Measurements from ENCODE around the gene RANBP3L.

DNA sequence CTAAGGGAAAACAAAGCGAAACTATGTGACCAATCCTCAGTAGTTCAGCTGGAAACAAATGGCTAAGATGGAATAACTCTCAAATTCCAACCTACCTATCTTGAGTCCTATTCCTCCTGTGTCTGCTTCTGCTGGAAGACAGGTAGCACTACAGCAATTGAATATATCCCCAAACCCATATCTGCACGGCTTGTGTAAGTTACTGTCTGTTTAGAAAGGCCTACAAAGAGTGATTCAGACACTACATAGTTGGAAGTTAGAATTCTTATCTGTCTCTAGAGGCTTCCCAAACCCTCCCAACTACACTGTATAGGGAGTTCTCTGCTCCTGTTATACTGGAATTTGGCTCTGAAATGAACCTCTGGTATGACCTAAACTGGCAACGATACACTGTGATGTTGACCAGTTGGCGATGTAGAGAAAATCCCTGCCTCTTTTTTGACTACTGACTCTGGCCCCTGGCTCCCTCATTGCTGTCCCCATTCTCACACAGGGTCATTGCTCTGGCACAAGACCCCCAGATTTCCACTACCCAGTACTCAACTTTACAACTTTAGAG lies 37.4 kb downstream of the RANBP3L start:
- TF ChIP-seq, protein P1, sequence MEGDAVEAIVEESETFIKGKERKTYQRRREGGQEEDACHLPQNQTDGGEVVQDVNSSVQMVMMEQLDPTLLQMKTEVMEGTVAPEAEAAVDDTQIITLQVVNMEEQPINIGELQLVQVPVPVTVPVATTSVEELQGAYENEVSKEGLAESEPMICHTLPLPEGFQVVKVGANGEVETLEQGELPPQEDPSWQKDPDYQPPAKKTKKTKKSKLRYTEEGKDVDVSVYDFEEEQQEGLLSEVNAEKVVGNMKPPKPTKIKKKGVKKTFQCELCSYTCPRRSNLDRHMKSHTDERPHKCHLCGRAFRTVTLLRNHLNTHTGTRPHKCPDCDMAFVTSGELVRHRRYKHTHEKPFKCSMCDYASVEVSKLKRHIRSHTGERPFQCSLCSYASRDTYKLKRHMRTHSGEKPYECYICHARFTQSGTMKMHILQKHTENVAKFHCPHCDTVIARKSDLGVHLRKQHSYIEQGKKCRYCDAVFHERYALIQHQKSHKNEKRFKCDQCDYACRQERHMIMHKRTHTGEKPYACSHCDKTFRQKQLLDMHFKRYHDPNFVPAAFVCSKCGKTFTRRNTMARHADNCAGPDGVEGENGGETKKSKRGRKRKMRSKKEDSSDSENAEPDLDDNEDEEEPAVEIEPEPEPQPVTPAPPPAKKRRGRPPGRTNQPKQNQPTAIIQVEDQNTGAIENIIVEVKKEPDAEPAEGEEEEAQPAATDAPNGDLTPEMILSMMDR (IDR thresholded peaks at IDR 0.05), result no peak
- TF ChIP-seq POLR2A (IDR thresholded peaks at IDR 0.05) (no peak), POLR2AphosphoS5 (IDR thresholded peaks at IDR 0.05) (no peak)

Data from stomach (tissue), 4 donors.